ENCODE measurements around the gene MYRIP.

GRCh38 chr3:40216471-40216870 lies 407.1 kb downstream of the MYRIP start:
- TF ChIP-seq MEF2A (IDR thresholded peaks at IDR 0.05; ENCODE audit: insufficient read depth, low read depth, low read length): no peak
- no peak for TF ChIP-seq CREB1 (IDR thresholded peaks at IDR 0.05; ENCODE audit: low read depth)
- no peak for TF ChIP-seq CTCF (IDR thresholded peaks at IDR 0.05 in 2 of 3, conservative IDR thresholded peaks at IDR 0.05 in 1 of 3; ENCODE audit: control insufficient read depth in 2 of 3, extremely low read depth in 1 of 3, insufficient read depth in 1 of 3, low read depth in 3 of 3, low read length in 3 of 3)
- no peak for TF ChIP-seq BCL11A (IDR thresholded peaks at IDR 0.05; ENCODE audit: low read depth, low read length)
- TF ChIP-seq ZNF592 (IDR thresholded peaks at IDR 0.05): no peak
- no peak for TF ChIP-seq TCF12 (IDR thresholded peaks at IDR 0.05; ENCODE audit: low read depth, low read length)
- TF ChIP-seq SREBF1 (IDR thresholded peaks at IDR 0.05; ENCODE audit: low read length): no peak

All from GM12878 (cell line).